NCI-H2107 (cell line): ENCODE data around the gene CPSF6.
A peak's percentile ranks its signal among the peaks of the same experiment; 100 is the strongest.
"Not testable (repeated sequence)": the region's sequence is repeated elsewhere in the genome, so short reads cannot be mapped to it uniquely, and the experiment has no call there.

Experiments
- DNase-seq: peaks from one replicate; lab custom pipeline; 2025; lab: John Stamatoyannopoulos, UW

The CPSF6 gene

GRCh38 chr12:69258655-69259054 lies 19.3 kb downstream of the CPSF6 start:
- DNase-seq: no peak

DNA sequence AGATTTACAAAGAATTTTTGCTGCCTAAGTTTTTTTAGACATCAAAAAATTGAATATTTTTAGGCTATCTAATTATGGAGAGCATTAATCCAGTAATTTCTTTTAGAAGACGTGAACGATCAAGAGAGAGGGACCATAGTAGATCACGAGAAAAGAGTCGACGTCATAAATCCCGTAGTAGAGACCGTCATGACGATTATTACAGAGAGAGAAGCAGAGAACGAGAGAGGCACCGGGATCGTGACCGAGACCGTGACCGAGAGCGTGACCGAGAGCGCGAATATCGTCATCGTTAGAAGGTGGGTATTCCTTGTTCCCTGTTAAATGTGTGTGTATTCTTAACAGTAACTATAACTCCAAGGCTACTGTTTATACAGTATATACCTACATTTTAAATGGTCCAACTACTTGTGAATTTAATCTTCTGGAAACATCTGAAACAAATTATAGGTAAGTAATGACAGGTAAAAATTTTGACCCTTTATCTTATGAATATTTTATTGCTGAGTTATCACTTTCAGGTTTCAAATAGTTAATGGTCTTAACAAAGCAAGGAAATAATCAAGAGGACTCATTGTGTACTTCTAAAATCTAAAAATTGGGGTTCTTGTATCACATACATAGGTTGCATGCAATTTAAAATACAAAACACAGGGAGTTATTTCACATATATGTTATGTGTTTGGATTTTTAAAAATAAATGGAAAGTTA lies 23.1 kb downstream of the CPSF6 start:
- DNase-seq: no peak

DNA sequence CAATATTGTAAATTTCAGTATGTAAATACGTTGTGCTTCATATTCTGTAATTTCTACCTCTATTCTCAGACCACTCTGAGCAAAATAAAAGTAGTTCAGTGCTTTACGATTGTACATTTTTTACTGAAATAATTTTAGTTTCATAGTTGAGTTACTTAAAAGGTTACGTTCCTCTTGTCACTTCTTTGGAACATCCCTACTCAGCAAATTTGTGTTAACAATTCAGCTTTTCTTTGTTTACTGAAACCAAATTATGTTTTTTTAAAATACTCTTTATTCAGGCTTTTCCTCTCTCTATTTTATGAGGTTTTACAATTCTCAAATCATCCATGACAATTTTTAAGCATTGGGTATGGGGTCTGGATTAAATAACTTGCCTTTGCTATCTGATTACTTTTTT lies 25.8 kb downstream of the CPSF6 start:
- DNase-seq: no peak

DNA sequence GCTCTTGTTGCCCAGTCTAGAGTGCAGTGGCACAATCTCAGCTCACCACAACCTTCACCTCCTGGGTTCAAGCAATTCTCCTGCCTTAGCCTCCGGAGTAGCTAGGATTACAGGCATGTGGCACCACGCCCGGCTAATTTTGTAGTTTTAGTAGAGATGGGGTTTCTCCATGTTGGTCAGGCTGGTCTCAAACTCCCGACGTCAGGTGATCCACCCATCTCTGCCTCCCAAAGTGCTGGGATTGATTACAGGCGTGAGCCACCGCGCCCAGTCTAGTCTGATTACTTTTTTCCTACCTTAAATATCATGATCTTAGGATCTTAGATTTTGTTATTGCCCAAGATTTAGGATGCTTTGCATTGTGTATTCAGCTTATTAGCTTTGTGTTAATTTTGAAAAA lies 26.3 kb downstream of the CPSF6 start:
- DNase-seq: not testable (repeated sequence)

DNA sequence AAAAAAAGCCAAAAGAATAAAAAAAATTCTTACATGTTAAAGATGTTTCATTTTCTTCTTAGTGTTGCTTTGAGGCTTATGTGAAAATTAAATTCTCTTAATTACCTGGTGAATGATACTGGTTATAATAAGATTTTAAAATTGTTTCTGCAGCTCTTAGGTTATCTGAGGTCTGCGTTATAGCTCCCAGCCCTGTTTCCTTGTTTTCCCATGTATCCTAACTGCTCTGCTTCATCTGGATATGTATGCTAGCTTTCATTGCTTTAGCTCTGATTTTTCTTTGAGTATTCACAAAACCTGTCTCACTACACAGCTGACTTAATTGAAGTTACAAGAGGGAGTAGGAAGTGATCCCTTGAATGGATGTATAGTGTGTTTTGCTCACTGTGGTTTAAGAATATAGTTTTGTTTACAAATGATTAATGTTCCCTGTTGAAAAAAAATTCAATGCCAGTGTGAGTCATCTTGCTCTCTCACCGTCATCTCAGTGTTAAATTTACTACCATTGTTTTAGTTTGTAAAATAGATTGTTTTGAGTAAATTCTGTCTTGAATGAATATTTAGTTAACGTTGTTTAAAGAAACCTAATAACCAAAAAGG lies 26.8 kb downstream of the CPSF6 start:
- no peak for DNase-seq

DNA sequence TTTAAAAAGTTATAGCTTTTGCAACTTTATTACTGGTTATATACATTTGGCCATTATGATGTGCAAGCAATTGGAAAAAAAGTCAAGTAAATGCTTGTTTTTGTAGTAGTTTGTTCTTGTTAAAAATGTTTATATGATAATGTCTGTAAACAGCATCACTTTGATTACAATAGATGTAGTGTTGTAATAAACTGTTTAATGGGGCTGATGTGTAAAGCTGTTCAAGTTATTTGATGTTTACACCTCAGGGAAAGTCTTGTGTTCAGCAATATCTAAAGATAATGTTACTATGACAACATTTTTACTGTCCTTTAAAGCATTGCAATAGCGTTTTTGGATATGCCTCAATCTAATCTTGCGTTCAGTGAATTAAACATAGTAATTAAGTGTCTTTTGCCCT lies 30.4 kb downstream of the CPSF6 start:
- no peak for DNase-seq

GRCh38 chr12:69272511-69272910 lies 33.1 kb downstream of the CPSF6 start:
- DNase-seq: no peak

DNA sequence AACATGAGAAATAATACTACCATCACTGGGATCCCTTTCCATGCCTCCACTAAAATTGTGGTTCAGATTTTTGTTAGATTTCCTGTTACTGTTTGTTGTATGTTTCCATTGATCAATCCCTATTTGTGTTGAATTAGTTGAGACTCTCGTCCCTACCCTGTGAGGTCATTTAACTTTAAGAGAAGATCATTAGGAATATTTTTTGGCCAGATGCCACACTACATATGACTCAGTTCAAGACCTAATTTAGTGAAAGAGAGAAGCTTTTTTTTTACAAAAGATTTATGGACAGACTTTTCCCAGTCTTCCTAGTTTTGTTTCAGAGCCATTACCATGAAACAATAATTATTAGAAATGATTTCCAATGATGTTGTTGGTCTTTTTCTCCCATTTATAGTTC lies 35.5 kb downstream of the CPSF6 start:
- DNase-seq: no peak

- DNase-seq: no peak
Observed at GRCh38 chr12:69275471-69275891, 36.1 kb downstream of the CPSF6 start.

DNA sequence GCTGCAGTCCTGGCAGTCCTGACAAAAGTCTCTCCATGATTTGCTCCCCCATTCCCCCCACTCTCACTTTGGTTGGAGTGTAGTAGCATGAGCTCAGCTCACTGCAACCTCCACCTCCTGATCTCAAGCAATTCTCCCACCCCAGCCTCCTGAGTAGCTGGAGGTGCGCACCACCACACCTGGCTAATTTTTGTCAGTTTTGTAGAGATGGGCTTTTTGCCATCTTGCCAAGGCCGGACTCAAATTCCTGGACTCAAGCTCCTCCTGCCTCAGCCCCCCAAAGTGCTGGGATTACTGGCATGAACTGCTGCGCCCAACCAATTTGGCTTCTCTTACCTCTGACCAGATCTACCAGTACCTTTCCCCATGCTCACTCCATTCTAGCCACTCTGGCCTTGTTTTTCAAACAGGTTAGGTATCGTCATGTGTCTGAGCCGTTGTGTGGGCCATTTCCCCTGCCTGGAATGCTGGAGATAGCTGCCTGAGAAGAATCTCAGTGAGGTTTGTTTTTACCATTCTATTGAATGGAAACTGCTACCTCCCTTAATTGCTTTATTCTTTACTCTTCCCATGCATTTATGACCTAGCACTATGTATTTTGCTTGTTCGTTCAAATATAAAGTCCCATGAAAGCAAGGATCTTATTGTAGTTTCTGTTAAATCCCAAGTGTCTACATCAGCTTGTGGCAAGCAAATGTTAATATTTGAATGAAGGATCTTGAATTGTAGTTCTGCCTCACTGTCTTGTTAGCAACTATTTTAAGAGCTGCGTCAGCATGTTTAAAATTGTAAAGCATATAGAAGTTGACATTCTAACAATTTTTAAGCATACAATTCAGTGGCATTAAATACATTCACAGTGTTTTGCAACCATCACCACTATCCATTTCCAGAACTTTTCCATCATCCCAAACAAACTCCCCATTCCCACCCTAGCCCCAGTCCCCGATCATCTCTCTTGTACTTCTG lies 39.7 kb downstream of the CPSF6 start:
- DNase-seq: no peak

DNA sequence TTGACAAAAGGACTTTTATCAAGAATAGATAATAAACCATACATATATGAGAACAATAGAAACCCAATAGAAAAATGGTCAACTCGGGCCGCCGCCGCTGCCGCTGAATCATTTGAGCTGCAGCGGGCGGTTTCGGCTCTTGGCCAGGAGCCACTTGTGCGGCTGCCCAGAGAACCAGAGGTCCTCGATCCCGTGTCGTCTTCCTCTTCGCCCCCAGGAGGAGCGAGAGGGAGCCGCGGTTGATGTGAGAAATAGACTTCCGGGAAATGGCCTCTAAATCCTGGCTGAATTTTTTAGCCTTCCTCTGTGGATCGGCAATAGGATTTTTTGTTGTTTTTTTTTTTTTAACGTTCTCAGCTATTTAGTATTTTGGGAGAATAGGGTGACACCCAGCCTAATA lies 44.8 kb downstream of the CPSF6 start:
- no peak for DNase-seq

DNA sequence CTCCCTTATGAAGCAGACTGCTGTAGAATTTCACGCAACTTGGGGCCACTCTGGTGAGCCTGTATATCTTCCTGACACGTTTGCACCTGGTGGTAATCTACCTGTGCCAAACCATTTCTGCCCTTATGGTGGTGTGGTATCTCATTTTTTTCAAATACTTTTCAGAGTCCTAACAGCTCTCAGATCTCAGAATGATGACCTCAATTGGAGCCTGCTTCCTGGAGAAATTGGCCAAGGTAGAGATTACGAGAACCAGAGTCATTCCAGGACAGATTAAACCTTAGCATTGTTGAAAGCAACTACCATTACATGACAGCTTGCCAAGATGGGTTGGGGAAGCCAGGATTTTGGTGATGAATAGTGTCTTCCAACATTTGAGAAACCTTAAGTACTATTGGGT lies 48.2 kb downstream of the CPSF6 start:
- DNase-seq: no peak

DNA sequence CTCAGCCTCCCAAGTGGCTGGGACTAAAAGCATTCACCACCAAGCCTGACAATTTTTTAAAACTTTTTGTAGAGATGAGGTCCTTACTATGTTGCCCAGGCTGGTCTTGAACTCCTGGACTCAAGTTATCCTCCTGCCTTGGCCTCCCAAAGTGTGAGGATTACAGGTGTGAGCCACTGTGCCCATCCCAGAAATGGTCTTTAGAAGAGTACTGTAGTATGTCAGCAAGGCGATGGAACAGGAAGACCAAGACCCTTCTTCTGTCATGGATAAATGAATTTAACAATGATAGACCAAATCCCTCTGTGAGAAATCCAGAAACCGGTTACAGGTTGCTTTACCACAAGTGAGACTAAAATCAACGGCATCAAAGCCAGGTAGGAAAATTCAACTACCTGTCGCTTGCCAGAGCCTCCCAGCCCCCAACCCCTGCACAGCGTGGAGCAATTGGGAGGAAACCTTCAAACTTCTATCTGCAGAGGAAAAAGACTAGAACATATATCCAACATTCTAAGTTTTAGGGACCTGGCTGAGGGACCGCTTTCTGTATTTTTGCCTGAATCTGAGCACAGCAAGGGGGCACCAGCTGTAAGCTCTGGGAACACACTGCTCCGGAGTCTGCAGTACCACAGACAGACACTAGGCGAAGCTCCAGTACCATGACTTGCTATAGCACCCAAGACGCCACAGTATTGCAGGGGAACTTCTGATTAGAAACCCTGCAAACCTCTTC lies 51.3 kb downstream of the CPSF6 start:
- DNase-seq: peak; percentile 58

DNA sequence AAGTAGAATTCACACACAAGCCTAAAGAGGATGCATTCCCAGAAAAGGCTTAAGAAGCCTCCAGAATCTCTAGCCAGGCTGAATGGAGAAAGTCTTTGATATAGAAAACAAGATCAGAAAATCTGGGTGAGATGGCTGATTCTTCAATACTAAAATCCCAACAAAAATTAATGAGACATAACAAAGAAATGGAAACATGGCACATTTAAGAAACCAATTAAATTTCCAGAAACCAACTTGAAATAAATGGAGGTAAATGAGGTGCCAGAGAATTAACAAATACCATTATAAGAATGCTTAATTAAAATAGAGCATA lies 51.9 kb downstream of the CPSF6 start:
- DNase-seq: no peak

- no peak for DNase-seq
Observed at GRCh38 chr12:69298133-69298532, 58.8 kb downstream of the CPSF6 start.

DNA sequence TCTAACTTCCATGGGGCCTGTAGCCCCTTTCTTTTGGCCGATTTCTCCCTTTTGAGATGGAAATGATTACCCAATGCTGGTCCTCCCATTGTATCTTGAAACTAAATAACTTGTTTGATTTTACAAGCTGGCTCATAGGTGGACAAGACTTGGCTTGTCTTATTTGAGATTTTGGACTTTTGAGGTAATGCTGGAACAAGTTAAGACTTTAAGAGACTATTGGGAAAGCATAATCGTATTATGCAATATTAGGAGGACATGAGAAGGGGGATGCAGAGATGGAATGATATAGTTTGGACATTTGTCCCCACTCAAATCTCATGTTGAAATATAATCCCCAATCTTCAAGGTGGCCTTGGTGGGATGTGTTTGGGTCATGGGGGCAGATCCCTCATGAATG lies 59.6 kb downstream of the CPSF6 start:
- no peak for DNase-seq

DNA sequence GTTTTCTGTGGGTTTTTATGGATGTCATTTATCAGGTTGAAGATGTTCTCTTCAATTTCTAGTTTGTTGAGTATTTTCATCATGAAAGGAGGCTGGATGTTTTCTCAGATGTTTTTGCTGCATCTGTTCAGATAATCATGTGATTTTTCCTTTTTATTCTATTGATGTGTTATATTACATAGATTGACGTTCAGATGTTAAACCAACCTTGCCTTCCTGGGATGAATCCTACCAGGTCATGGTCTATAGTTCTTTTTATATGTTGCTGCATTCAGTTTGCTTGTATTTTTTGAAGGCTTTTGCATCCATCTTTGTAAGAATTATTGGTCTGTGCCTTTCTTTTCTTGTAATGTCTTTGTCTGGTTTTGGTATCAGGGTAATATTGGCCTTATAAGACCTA lies 64.9 kb downstream of the CPSF6 start:
- DNase-seq: no peak

DNA sequence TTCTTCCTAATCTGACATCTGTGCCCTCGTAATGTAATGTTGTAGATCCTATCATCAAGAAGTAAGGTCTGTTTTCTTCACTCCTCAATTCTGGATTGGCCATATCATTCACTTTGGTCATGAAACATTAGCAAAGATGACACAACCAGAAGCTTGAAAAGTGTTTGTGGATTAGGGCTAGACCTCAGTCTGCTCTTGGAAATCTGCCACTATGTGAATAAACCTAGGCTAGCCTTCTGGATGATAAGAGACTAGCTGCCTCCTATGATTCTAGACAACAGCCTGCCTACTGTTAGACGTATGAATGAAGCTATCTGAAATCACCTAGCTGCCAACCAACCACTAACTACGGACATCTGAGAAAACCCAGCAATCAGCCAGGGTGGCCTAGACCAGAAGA lies 70.1 kb downstream of the CPSF6 start:
- no peak for DNase-seq

GRCh38 chr12:69313209-69313608 lies 73.8 kb downstream of the CPSF6 start:
- DNase-seq: no peak

DNA sequence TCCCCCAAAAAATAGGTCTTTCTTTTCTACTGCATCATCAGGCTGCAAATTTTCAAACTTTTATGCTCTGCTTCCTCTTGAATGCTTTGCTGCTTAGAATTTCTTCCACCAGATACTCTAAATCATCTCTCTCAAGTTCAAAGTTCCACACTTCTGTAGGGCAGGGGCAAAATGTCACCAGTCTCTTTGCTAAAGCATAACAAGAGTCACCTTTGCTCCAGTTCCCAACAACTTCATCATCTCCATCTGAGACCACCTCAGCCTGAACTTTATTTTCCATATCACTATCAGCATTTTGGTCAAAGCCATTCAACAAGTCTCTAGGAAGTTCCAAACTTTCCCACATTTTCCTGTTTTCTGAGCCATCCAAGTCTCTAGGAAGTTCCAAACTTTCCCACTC lies 77.4 kb downstream of the CPSF6 start:
- not testable (repeated sequence) for DNase-seq

- not testable (repeated sequence) for DNase-seq
Observed at GRCh38 chr12:69317233-69317632, 77.9 kb downstream of the CPSF6 start.

DNA sequence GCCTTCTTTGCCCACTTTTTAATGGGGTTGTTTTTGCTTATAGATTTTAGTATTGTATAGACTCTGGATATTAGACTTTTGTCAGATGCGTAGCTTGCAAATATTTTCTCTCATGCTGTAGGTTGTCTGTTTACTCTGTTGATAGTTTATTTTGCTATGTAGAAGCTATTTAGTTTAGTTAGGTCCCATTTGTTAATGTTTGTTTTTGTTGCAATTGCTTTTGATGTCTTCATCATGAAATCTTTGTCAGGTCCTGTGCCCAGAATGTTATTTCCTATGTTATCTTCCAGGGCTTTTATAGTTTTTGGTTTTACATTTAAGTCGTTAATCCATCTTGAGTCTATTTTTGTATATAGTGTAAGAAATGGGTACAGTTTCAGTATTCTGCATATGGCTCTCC lies 78.9 kb downstream of the CPSF6 start:
- DNase-seq: no peak
